ENCODE results near the gene RAB3GAP1. TPM values are rescaled to one million over a fixed set of nuclear protein-coding genes. Genes with fewer than 3 reads are reported as not detected.

The RAB3GAP1 gene
- total RNA-seq, 1 experiment from 2014 or later: 38.9 TPM

- Histone ChIP-seq H3K27me3 (replicated peaks; ENCODE audit: insufficient read depth, low read depth, low read length, poor library complexity) (no peaks in the 10 kb centered on the region), H3K4me3 (ENCODE audit: low read depth, low read length, poor library complexity, severe bottlenecking) (no peak overlapping the region), H3K9me3 (ENCODE audit: low read depth, low read length, poor library complexity, severe bottlenecking) (no peaks in the 10 kb centered on the region), H3K4me1 (ENCODE audit: insufficient read depth, low read length, poor library complexity, severe bottlenecking) (no peaks in the 10 kb centered on the region), H3K27ac (ENCODE audit: low read depth, low read length, poor library complexity, severe bottlenecking) (no peak overlapping the region), H3K36me3 (ENCODE audit: insufficient read depth, low read length, poor library complexity, severe bottlenecking) (no peaks in the 10 kb centered on the region)
- no peak for TF ChIP-seq CTCF (conservative IDR thresholded peaks at IDR 0.05; ENCODE audit: low read depth, low read length)
- TF ChIP-seq EZH2 (IDR thresholded peaks at IDR 0.05; ENCODE audit: borderline replicate concordance, low read depth, low read length, poor library complexity, severe bottlenecking): no peak
- POLR2A ChIA-PET (ENCODE audit: low non-redundant PET): no interaction called here
- no peak for DNase-seq (ENCODE audit: low spot score)
- BruUV-seq (replicated peaks): no TSS peak
- intact Hi-C loops (cut with micrococcal nuclease; ENCODE audit: unreplicated experiment): no loop called here
- CTCF ChIA-PET: no interaction called here
Measured at GRCh38 chr2:135198481-135198880, 146.4 kb downstream of the RAB3GAP1 start.

- no peaks in the 10 kb centered on the region for H3K9me3 ChIP-seq (ENCODE audit: low read depth, low read length, poor library complexity, severe bottlenecking)
- H3K27ac ChIP-seq (ENCODE audit: low read depth, low read length, poor library complexity, severe bottlenecking): no peak overlapping the region
- TF ChIP-seq EZH2 (IDR thresholded peaks at IDR 0.05; ENCODE audit: borderline replicate concordance, low read depth, low read length, poor library complexity, severe bottlenecking): no peak
- no peak for TF ChIP-seq CTCF (conservative IDR thresholded peaks at IDR 0.05; ENCODE audit: low read depth, low read length)
- ChIA-PET POLR2A (ENCODE audit: low non-redundant PET) (no interaction called here), CTCF (no interaction called here)
- no peaks in the 10 kb centered on the region for H3K4me1 ChIP-seq (ENCODE audit: insufficient read depth, low read length, poor library complexity, severe bottlenecking)
- H3K4me3 ChIP-seq (ENCODE audit: low read depth, low read length, poor library complexity, severe bottlenecking): no peak overlapping the region
- intact Hi-C loops (cut with micrococcal nuclease; ENCODE audit: unreplicated experiment): no loop called here
- H3K27me3 ChIP-seq (replicated peaks; ENCODE audit: insufficient read depth, low read depth, low read length, poor library complexity): no peaks in the 10 kb centered on the region
- H3K36me3 ChIP-seq (ENCODE audit: insufficient read depth, low read length, poor library complexity, severe bottlenecking): no peaks in the 10 kb centered on the region
- DNase-seq (ENCODE audit: low spot score): no peak
- BruUV-seq (replicated peaks): no TSS peak
Measured at GRCh38 chr2:135202751-135203150, 150.7 kb downstream of the RAB3GAP1 start.

- no peak for DNase-seq (ENCODE audit: low spot score)
- H3K4me1 ChIP-seq (ENCODE audit: insufficient read depth, low read length, poor library complexity, severe bottlenecking): no peaks in the 10 kb centered on the region
- no TSS peak for BruUV-seq (replicated peaks)
- H3K27ac ChIP-seq (ENCODE audit: low read depth, low read length, poor library complexity, severe bottlenecking): no peak overlapping the region
- POLR2A ChIA-PET (ENCODE audit: low non-redundant PET): no interaction called here
- H3K4me3 ChIP-seq (ENCODE audit: low read depth, low read length, poor library complexity, severe bottlenecking): no peak overlapping the region
- H3K27me3 ChIP-seq (replicated peaks; ENCODE audit: insufficient read depth, low read depth, low read length, poor library complexity): no peaks in the 10 kb centered on the region
- CTCF ChIA-PET: no interaction called here
- no peaks in the 10 kb centered on the region for H3K9me3 ChIP-seq (ENCODE audit: low read depth, low read length, poor library complexity, severe bottlenecking)
- intact Hi-C loops (cut with micrococcal nuclease; ENCODE audit: unreplicated experiment): no loop called here
- TF ChIP-seq EZH2 (IDR thresholded peaks at IDR 0.05; ENCODE audit: borderline replicate concordance, low read depth, low read length, poor library complexity, severe bottlenecking) (no peak), CTCF (conservative IDR thresholded peaks at IDR 0.05; ENCODE audit: low read depth, low read length) (no peak)
- no peaks in the 10 kb centered on the region for H3K36me3 ChIP-seq (ENCODE audit: insufficient read depth, low read length, poor library complexity, severe bottlenecking)
Measured at GRCh38 chr2:135203944-135204343, 151.9 kb downstream of the RAB3GAP1 start.
